ENCODE data around the gene PLXDC2.

PLXDC2 gene

DNA sequence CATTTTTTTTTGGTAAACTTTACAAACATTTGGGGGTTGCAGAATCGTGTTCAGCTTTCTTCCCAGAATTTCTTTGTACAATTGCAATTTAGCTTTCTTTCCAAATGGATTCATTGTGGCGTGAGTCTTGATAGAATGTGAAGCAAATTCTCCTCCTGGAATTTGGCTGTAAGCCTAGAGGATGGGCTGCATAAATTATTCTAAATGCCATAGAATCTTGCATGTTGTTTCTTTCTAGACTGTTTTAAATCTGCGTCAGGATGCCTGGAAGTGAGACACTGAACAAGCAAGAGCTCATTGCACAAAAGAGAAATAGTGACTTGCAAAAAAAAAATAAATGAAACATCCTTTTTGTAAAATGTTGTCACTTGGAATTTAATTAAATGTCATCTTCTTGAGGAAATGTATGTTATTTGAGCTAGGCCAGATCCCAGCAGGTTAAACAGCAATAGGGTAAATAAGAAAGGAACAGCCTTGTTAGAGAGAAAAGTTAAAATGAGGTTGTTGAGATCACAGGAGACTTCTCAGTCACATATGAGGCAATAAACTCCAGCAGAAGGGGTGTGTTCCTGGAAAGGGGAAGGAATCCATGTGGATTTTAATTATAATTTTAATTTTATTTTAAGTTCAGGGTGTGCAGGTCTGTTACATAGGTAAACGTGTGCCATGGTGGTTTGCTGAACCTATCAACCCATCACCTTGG is 483.0 kb downstream of the PLXDC2 start:
- DNase-seq = peak; percentile 4
- Histone ChIP-seq H3K9ac (ENCODE audit: low read length) (no peak overlapping the region), H3K18ac (ENCODE audit: low read length) (no peak overlapping the region), H2BK120ac (ENCODE audit: low read depth, low read length) (no peak overlapping the region), H3K27me3 (ENCODE audit: insufficient read depth, low read length, poor library complexity) (no peaks in the 10 kb centered on the region), H2BK5ac (ENCODE audit: low read length) (no peak overlapping the region), H4K8ac (ENCODE audit: low read depth, low read length) (no peak overlapping the region), H3K56ac (ENCODE audit: low read length) (no peak overlapping the region), H3K4me2 (ENCODE audit: low read length) (no peak overlapping the region), H3K4ac (ENCODE audit: low read depth, low read length) (no peak overlapping the region), H3K79me1 (ENCODE audit: low read length) (no peaks in the 10 kb centered on the region), H3K23ac (ENCODE audit: low read length) (no peak overlapping the region), H4K5ac (ENCODE audit: low read length) (no peak overlapping the region), H2BK15ac (replicated peaks; ENCODE audit: low read depth) (no peak overlapping the region), H3K27ac (ENCODE audit: low read depth, low read length) (no peak overlapping the region), H3K79me2 (ENCODE audit: control insufficient read depth, insufficient read depth, low read length) (no peaks in the 10 kb centered on the region), H3K4me3 (ENCODE audit: low read length) (no peak overlapping the region), H3K36me3 (ENCODE audit: control insufficient read depth, insufficient read depth, low read length) (no peaks in the 10 kb centered on the region), H3K4me1 (ENCODE audit: control insufficient read depth, low read depth, low read length) (no peaks in the 10 kb centered on the region), H2AK5ac (ENCODE audit: low read length) (no peak overlapping the region)
- no CpG with 5 or more reads among the region's 4 CpGs for WGBS (ENCODE audit: extremely low coverage, insufficient coverage, low lambda C conversion rate)

DNA sequence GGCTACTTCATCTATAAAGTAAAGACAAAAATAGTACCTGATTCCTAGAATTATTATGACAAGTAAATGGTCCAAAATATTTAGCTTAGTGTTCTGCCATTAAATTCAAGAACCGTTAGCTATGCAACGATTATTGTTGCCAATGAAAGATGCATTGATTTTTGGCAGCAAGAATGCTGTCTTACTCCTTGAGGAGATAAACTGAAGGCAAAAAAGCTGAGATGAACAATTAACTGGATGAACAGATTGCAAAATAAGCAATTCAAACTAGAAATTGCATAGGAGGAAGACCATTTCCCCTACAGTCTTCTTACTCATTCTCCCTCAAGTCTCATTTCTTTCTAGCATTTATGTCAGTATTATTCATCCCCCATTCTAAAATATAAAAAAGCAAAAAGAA is 484.5 kb downstream of the PLXDC2 start:
- Histone ChIP-seq H3K56ac (ENCODE audit: low read length) (no peak overlapping the region), H3K27me3 (ENCODE audit: insufficient read depth, low read length, poor library complexity) (no peaks in the 10 kb centered on the region), H3K4ac (ENCODE audit: low read depth, low read length) (no peak overlapping the region), H3K36me3 (ENCODE audit: control insufficient read depth, insufficient read depth, low read length) (no peaks in the 10 kb centered on the region), H2AK5ac (ENCODE audit: low read length) (no peak overlapping the region), H3K4me2 (ENCODE audit: low read length) (no peak overlapping the region), H3K4me3 (ENCODE audit: low read length) (no peak overlapping the region), H2BK15ac (replicated peaks; ENCODE audit: low read depth) (no peak overlapping the region), H3K18ac (ENCODE audit: low read length) (no peak overlapping the region), H4K5ac (ENCODE audit: low read length) (no peak overlapping the region), H4K8ac (ENCODE audit: low read depth, low read length) (no peak overlapping the region), H3K79me1 (ENCODE audit: low read length) (no peaks in the 10 kb centered on the region), H2BK120ac (ENCODE audit: low read depth, low read length) (no peak overlapping the region), H3K9ac (ENCODE audit: low read length) (no peak overlapping the region), H3K23ac (ENCODE audit: low read length) (no peak overlapping the region), H3K4me1 (ENCODE audit: control insufficient read depth, low read depth, low read length) (no peaks in the 10 kb centered on the region), H3K27ac (ENCODE audit: low read depth, low read length) (no peak overlapping the region), H3K79me2 (ENCODE audit: control insufficient read depth, insufficient read depth, low read length) (no peaks in the 10 kb centered on the region), H2BK5ac (ENCODE audit: low read length) (no peak overlapping the region)
- no CpG with 5 or more reads among the region's 2 CpGs for WGBS (ENCODE audit: extremely low coverage, insufficient coverage, low lambda C conversion rate)
- no peak for DNase-seq

GRCh38 chr10:20302033-20302432 is 485.8 kb downstream of the PLXDC2 start:
- Histone ChIP-seq H3K36me3 (ENCODE audit: control insufficient read depth, insufficient read depth, low read length) (no peaks in the 10 kb centered on the region), H2AK5ac (ENCODE audit: low read length) (no peak overlapping the region), H3K23ac (ENCODE audit: low read length) (no peak overlapping the region), H3K4me3 (ENCODE audit: low read length) (no peak overlapping the region), H3K18ac (ENCODE audit: low read length) (no peak overlapping the region), H3K27me3 (ENCODE audit: insufficient read depth, low read length, poor library complexity) (no peaks in the 10 kb centered on the region), H3K4ac (ENCODE audit: low read depth, low read length) (no peak overlapping the region), H2BK5ac (ENCODE audit: low read length) (no peak overlapping the region), H3K79me2 (ENCODE audit: control insufficient read depth, insufficient read depth, low read length) (no peaks in the 10 kb centered on the region), H2BK15ac (replicated peaks; ENCODE audit: low read depth) (no peak overlapping the region), H3K9ac (ENCODE audit: low read length) (no peak overlapping the region), H3K56ac (ENCODE audit: low read length) (no peak overlapping the region), H3K79me1 (ENCODE audit: low read length) (no peaks in the 10 kb centered on the region), H3K4me1 (ENCODE audit: control insufficient read depth, low read depth, low read length) (no peaks in the 10 kb centered on the region), H2BK120ac (ENCODE audit: low read depth, low read length) (no peak overlapping the region), H3K4me2 (ENCODE audit: low read length) (no peak overlapping the region), H3K27ac (ENCODE audit: low read depth, low read length) (no peak overlapping the region), H4K5ac (ENCODE audit: low read length) (no peak overlapping the region), H4K8ac (ENCODE audit: low read depth, low read length) (no peak overlapping the region)
- WGBS (ENCODE audit: extremely low coverage, insufficient coverage, low lambda C conversion rate) = no CpG with 5 or more reads among the region's 2 CpGs
- DNase-seq = no peak

DNA sequence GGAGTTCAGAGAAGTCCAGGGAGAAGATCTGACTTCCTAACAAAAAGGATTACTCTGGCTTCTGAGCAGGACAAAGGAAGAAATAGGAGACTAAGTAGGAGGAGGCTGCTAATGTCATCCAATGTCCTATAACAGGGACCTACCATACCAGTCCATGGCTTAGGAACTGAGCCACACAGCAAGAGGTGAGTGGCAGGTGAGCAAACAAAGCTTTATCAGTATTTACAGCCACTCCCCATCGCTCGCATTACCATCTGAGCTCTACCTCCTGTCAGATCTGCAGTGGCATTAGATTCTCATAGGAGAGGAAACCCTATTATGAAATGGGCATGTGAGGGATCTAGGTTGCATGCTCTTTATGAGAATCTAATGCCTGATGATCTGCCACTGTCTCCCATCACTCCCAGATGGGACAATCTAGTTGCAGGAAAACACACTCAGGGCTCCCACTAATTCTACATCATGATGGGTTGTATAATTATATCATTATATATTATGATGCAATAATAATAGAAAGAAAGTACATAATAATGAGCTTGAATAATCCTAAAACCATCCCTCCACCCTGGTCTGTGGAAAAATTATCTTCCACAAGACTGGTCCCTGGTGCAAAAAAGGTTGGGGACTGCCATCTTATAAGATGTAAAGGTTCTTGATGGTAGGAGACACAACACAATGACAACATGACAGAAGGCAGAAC is 487.4 kb downstream of the PLXDC2 start:
- H3K36me3 ChIP-seq (ENCODE audit: control insufficient read depth, insufficient read depth, low read length) = no peaks in the 10 kb centered on the region
- H3K4me2 ChIP-seq (ENCODE audit: low read length) = no peak overlapping the region
- no peaks in the 10 kb centered on the region for H3K4me1 ChIP-seq (ENCODE audit: control insufficient read depth, low read depth, low read length)
- H3K79me1 ChIP-seq (ENCODE audit: low read length) = no peaks in the 10 kb centered on the region
- H3K9ac ChIP-seq (ENCODE audit: low read length) = no peak overlapping the region
- no peak overlapping the region for H4K8ac ChIP-seq (ENCODE audit: low read depth, low read length)
- no peak overlapping the region for H3K56ac ChIP-seq (ENCODE audit: low read length)
- no peak overlapping the region for H3K18ac ChIP-seq (ENCODE audit: low read length)
- H3K4me3 ChIP-seq (ENCODE audit: low read length) = no peak overlapping the region
- no peaks in the 10 kb centered on the region for H3K27me3 ChIP-seq (ENCODE audit: insufficient read depth, low read length, poor library complexity)
- no peak overlapping the region for H2BK5ac ChIP-seq (ENCODE audit: low read length)
- no peak for DNase-seq
- no peak overlapping the region for H2BK120ac ChIP-seq (ENCODE audit: low read depth, low read length)
- no peak overlapping the region for H3K27ac ChIP-seq (ENCODE audit: low read depth, low read length)
- H2BK15ac ChIP-seq (replicated peaks; ENCODE audit: low read depth) = no peak overlapping the region
- H4K5ac ChIP-seq (ENCODE audit: low read length) = no peak overlapping the region
- H3K4ac ChIP-seq (ENCODE audit: low read depth, low read length) = no peak overlapping the region
- no CpG with 5 or more reads among the region's 2 CpGs for WGBS (ENCODE audit: extremely low coverage, insufficient coverage, low lambda C conversion rate)
- H3K23ac ChIP-seq (ENCODE audit: low read length) = no peak overlapping the region
- no peaks in the 10 kb centered on the region for H3K79me2 ChIP-seq (ENCODE audit: control insufficient read depth, insufficient read depth, low read length)
- H2AK5ac ChIP-seq (ENCODE audit: low read length) = no peak overlapping the region

DNA sequence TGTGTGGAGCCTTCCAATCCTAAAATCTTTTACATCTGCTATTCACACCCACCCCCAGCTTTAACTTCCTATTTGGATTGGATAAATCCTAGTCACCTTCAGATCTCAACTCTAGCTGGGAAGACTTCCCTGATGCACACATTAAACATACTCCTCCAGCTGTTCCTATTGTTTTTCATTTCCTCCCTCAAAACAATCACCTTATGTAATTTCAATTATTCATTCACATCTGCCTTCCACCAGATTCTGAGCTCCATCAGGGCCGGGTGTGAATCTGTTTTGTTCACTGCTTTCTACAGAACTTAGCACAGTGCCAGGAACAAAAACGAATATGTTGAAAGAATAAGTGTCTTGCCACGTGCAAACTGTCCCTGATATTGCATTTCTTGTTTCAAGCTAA is 497.4 kb downstream of the PLXDC2 start:
- no peak overlapping the region for H2BK120ac ChIP-seq (ENCODE audit: low read depth, low read length)
- no peak overlapping the region for H4K8ac ChIP-seq (ENCODE audit: low read depth, low read length)
- no peak overlapping the region for H2AK5ac ChIP-seq (ENCODE audit: low read length)
- H3K4me1 ChIP-seq (ENCODE audit: control insufficient read depth, low read depth, low read length) = no peaks in the 10 kb centered on the region
- H3K79me1 ChIP-seq (ENCODE audit: low read length) = no peaks in the 10 kb centered on the region
- H3K27ac ChIP-seq (ENCODE audit: low read depth, low read length) = no peak overlapping the region
- DNase-seq = no peak
- no peaks in the 10 kb centered on the region for H3K27me3 ChIP-seq (ENCODE audit: insufficient read depth, low read length, poor library complexity)
- H3K4me2 ChIP-seq (ENCODE audit: low read length) = no peak overlapping the region
- no CpG with 5 or more reads among the region's 3 CpGs for WGBS (ENCODE audit: extremely low coverage, insufficient coverage, low lambda C conversion rate)
- H4K5ac ChIP-seq (ENCODE audit: low read length) = no peak overlapping the region
- H3K36me3 ChIP-seq (ENCODE audit: control insufficient read depth, insufficient read depth, low read length) = no peaks in the 10 kb centered on the region
- H3K18ac ChIP-seq (ENCODE audit: low read length) = no peak overlapping the region
- no peak overlapping the region for H2BK5ac ChIP-seq (ENCODE audit: low read length)
- no peak overlapping the region for H3K56ac ChIP-seq (ENCODE audit: low read length)
- H3K23ac ChIP-seq (ENCODE audit: low read length) = no peak overlapping the region
- H3K9ac ChIP-seq (ENCODE audit: low read length) = no peak overlapping the region
- no peak overlapping the region for H2BK15ac ChIP-seq (replicated peaks; ENCODE audit: low read depth)
- no peak overlapping the region for H3K4me3 ChIP-seq (ENCODE audit: low read length)
- H3K79me2 ChIP-seq (ENCODE audit: control insufficient read depth, insufficient read depth, low read length) = no peaks in the 10 kb centered on the region
- no peak overlapping the region for H3K4ac ChIP-seq (ENCODE audit: low read depth, low read length)

Measured in mesendoderm (in vitro differentiated cells).